ENCODE data around the gene KCND3.
"Not testable (repeated sequence)": the region's sequence is repeated elsewhere in the genome, so short reads cannot be mapped to it uniquely, and the experiment has no call there.

Gene KCND3

DNA sequence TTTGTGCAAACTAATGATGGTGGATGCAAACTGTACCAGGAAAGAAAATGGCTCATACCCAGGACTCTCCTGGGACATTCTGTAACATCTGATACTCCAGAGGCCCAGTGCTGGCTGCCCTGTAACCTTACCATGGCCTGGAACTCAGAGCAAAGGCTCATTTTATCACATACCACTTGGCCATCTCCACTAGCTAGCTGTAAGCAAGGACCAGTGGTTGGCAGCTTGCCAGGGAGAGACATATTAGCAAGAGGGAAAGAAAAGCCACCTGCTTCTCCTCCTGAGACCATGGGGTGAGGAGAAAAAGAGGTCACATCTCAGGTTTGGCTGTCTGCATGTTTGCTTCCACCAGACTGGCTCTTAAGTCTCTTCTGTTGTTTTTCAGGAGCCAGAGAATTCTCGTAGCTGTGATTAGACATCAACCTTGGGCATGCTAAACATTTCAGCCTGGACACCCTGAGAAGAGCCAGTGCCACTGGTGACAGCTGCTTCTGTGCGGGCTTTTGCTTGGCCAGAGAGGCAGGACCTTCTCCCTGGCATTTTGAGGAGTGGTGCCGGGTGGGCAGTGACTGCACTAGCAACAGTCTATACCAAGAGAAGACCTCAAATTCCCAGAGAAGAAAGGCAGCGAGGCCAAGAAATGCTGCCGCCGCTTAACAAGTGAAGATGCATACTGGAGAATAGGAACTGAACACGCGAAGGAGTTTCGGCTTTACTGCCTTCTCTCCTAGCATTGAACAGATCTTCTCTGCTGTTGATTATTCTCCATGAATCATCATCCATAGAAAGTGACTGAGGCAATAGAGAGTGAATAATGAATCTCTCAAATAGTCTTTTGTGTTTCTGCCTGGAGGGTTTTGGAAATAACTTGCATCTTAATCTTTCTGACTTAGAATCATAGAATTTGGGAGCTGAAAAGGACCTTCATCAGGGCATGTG lies 243.5 kb downstream of the KCND3 start:
- Histone ChIP-seq H3K4me1 (ENCODE audit: control insufficient read depth, insufficient read depth, low read length) (no peaks in the 10 kb centered on the region), H3K36me3 (ENCODE audit: control insufficient read depth in 2 of 2, insufficient read depth in 1 of 2, low read length in 2 of 2) (no peaks in the 10 kb centered on the region), H3K4me3 (ENCODE audit: low read depth, low read length) (no peak overlapping the region), H3K9me3 (ENCODE audit: control insufficient read depth, insufficient read depth, low read depth, low read length) (no peaks in the 10 kb centered on the region), H3K27ac (ENCODE audit: extremely low read depth, low read depth, low read length) (no peak overlapping the region)
- CTCF ChIA-PET = interaction anchor here (0.6 to 6.9 kb wide), 5 partner anchors 10 to 238 kb away, joined by 3 to 69 read pairs (median 5); no protein-coding TSS in a partner anchor
- TF ChIP-seq ZNF660 (tag by site-specific recombination; IDR thresholded peaks at IDR 0.05) (0 out of 2 replicates have a peak, but pooled peaks have one; percentile 12), SP7 (tag by site-specific recombination; IDR thresholded peaks at IDR 0.05) (no peak)
- POLR2A ChIA-PET = no interaction called here

DNA sequence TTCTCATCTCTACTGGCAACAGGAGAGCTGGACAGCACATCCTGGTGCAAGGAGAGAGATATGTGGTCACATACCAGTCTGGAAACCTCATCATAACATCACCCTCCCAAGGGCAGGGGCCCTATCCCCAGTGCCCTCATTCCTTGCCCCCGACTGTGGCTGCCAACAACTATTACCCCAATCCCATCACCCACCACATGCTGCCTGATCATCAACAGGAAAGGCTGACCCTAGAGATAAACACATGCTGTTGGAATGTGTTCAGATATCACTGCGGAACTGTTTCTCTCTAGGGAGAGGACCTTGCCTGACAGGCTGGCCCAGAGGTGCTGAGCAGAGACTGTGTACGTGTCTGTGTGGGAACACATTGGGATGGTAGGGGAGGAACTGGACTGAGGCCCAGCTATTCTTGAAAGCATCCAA lies 245.8 kb downstream of the KCND3 start:
- H3K4me1 ChIP-seq (ENCODE audit: control insufficient read depth, insufficient read depth, low read length) = no peaks in the 10 kb centered on the region
- H3K9me3 ChIP-seq (ENCODE audit: control insufficient read depth, insufficient read depth, low read depth, low read length) = no peaks in the 10 kb centered on the region
- no peak overlapping the region for H3K27ac ChIP-seq (ENCODE audit: extremely low read depth, low read depth, low read length)
- ChIA-PET CTCF (interaction anchor here (0.9 to 6.9 kb wide), 3 partner anchors 11 to 123 kb away, joined by 3 to 69 read pairs (median 9); no protein-coding TSS in a partner anchor), POLR2A (no interaction called here)
- no peak for TF ChIP-seq ZFP69B (tag by site-specific recombination; IDR thresholded peaks at IDR 0.05)
- H3K4me3 ChIP-seq (ENCODE audit: low read depth, low read length) = no peak overlapping the region
- no peaks in the 10 kb centered on the region for H3K36me3 ChIP-seq (ENCODE audit: control insufficient read depth in 2 of 2, insufficient read depth in 1 of 2, low read length in 2 of 2)

DNA sequence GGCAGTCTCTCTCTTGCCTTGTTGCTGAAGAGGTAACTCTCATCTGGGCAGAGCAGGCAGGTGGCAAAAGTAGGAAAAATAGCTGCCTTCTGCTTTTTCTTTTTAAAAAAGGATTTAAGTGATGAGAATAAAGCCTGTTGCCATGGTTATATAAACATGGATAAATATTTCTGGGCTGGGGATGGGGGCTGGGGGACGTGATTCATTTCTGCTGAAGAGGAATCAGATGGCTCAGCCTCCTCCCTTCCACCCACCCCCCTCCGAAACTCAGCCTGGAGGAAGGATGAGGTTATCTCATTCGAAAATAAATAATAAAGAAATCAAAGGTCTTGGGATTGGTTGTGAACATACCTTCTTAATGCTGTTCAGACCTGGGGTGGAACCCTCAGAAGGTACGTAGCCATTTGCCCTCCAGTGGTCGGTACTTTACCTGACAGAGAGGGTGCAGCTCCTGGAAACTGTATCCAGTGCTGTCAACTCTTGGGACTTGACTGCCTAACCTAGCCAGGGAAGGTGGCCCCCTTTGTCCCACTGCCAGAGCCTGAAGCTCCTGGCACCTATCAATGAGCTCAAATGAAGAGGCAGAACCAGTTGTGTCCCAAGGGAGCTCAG lies 246.4 kb downstream of the KCND3 start:
- no peak overlapping the region for H3K4me3 ChIP-seq (ENCODE audit: low read depth, low read length)
- no peak overlapping the region for H3K27ac ChIP-seq (ENCODE audit: extremely low read depth, low read depth, low read length)
- ChIA-PET POLR2A (no interaction called here), CTCF (interaction anchor here (0.9 to 6.9 kb wide), 3 partner anchors 12 to 123 kb away, joined by 3 to 69 read pairs (median 9); no protein-coding TSS in a partner anchor)
- TF ChIP-seq SP3 (tag by site-specific recombination; IDR thresholded peaks at IDR 0.05) (no peak), ZIC2 (tag by site-specific recombination; IDR thresholded peaks at IDR 0.05) (no peak), ZNF48 (tag by site-specific recombination; IDR thresholded peaks at IDR 0.05) (no peak), ZNF626 (tag by site-specific recombination; IDR thresholded peaks at IDR 0.05) (no peak), ZNF146 (tag by site-specific recombination; IDR thresholded peaks at IDR 0.05) (no peak), ZBTB17 (tag by site-specific recombination; IDR thresholded peaks at IDR 0.05) (no peak), ZNF544 (tag by site-specific recombination; IDR thresholded peaks at IDR 0.05) (no peak), ZNF354C (tag by site-specific recombination; IDR thresholded peaks at IDR 0.05; ENCODE audit: borderline replicate concordance, low read depth) (no peak), ZNF423 (tag by site-specific recombination; IDR thresholded peaks at IDR 0.05) (no peak), ZNF341 (tag by site-specific recombination; IDR thresholded peaks at IDR 0.05; ENCODE audit: low read depth) (no peak)
- TF ChIP-seq, protein P1, sequence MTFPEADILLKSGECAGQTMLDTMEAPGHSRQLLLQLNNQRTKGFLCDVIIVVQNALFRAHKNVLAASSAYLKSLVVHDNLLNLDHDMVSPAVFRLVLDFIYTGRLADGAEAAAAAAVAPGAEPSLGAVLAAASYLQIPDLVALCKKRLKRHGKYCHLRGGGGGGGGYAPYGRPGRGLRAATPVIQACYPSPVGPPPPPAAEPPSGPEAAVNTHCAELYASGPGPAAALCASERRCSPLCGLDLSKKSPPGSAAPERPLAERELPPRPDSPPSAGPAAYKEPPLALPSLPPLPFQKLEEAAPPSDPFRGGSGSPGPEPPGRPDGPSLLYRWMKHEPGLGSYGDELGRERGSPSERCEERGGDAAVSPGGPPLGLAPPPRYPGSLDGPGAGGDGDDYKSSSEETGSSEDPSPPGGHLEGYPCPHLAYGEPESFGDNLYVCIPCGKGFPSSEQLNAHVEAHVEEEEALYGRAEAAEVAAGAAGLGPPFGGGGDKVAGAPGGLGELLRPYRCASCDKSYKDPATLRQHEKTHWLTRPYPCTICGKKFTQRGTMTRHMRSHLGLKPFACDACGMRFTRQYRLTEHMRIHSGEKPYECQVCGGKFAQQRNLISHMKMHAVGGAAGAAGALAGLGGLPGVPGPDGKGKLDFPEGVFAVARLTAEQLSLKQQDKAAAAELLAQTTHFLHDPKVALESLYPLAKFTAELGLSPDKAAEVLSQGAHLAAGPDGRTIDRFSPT (tag by site-specific recombination; IDR thresholded peaks at IDR 0.05) = no peak
- TF ChIP-seq, protein P2, sequence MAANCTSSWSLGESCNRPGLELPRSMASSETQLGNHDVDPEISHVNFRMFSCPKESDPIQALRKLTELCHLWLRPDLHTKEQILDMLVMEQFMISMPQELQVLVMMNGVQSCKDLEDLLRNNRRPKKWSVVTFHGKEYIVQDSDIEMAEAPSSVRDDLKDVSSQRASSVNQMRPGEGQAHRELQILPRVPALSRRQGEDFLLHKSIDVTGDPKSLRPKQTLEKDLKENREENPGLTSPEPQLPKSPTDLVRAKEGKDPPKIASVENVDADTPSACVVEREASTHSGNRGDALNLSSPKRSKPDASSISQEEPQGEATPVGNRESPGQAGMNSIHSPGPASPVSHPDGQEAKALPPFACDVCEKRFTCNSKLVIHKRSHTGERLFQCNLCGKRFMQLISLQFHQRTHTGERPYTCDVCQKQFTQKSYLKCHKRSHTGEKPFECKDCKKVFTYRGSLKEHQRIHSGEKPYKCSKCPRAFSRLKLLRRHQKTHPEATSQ (tag by site-specific recombination; IDR thresholded peaks at IDR 0.05) = no peak
- no peaks in the 10 kb centered on the region for H3K9me3 ChIP-seq (ENCODE audit: control insufficient read depth, insufficient read depth, low read depth, low read length)
- no peaks in the 10 kb centered on the region for H3K36me3 ChIP-seq (ENCODE audit: control insufficient read depth in 2 of 2, insufficient read depth in 1 of 2, low read length in 2 of 2)
- peaks cover 1% of the 10 kb centered on the region for H3K4me1 ChIP-seq (ENCODE audit: control insufficient read depth, insufficient read depth, low read length)

DNA sequence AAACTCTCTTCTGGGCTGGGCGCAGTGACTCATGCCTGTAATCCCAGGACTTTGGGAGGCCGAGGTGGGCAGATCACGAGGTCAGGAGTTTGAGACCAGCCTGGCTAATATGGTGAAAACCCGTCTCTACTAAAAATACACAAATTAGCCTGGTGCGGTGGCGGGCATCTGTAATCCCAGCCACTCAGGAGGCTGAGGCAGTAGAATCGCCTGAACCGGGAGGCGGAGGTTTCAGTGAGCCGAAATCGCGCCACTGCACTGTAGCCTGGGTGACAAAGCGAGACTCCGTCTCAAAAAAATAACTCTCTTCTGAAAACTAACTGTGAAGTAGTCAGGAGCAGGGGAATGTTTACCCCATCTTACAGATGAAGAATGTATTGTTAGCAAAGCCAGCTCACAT lies 247.2 kb downstream of the KCND3 start:
- CTCF ChIA-PET = interaction anchor here (6.9 kb wide), 1 partner anchor 28 kb away, joined by 69 read pairs; no protein-coding TSS in a partner anchor
- POLR2A ChIA-PET; H3K4me1 ChIP-seq (ENCODE audit: control insufficient read depth, insufficient read depth, low read length); H3K9me3 ChIP-seq (ENCODE audit: control insufficient read depth, insufficient read depth, low read depth, low read length); H3K36me3 ChIP-seq (ENCODE audit: control insufficient read depth in 2 of 2, insufficient read depth in 1 of 2, low read length in 2 of 2); H3K4me3 ChIP-seq (ENCODE audit: low read depth, low read length); H3K27ac ChIP-seq (ENCODE audit: extremely low read depth, low read depth, low read length): not testable (repeated sequence)
